SK-N-SH treated with all-trans-retinoic acid at 6 μM for 48 hours (cell line): ENCODE data around the gene FSTL1.

Experiments
- ATAC-seq: fragments of 200-7000 bp; cut with Tn5 transposase; 3 replicates; pipeline ENCODE4 v1.9.1; 2020; ENCODE audit warnings: mild to moderate bottlenecking, moderate library complexity
- ARNTL ChIP-seq: fragments of 450-650 bp; formaldehyde crosslinking; IDR thresholded peaks from 2 replicates; pipeline ENCODE4 v1.5.0; 2020; ENCODE audit warnings: low read depth, mild to moderate bottlenecking, moderate library complexity, borderline replicate concordance
- BACH2 ChIP-seq: fragments of 250-450 bp; sonication (Bioruptor Pico); IDR thresholded peaks from 2 replicates; pipeline ENCODE4 v1.9.0; 2021; ENCODE audit warnings: mild to moderate bottlenecking, borderline replicate concordance
- CSDC2 ChIP-seq: fragments of 250-450 bp; sonication (Bioruptor Pico); IDR thresholded peaks from 2 replicates; pipeline ENCODE4 v1.5.0; 2020; ENCODE audit warnings: mild to moderate bottlenecking, moderate library complexity
- ESRRG ChIP-seq: fragments of 250-450 bp; sonication (Bioruptor Pico); IDR thresholded peaks from 2 replicates; pipeline ENCODE4 v1.6.1; 2021; ENCODE audit warnings: mild to moderate bottlenecking
- GLIS3 ChIP-seq: fragments of 250-450 bp; sonication (Bioruptor Pico); IDR thresholded peaks from 2 replicates; pipeline ENCODE4 v1.5.0; 2020; ENCODE audit warnings: mild to moderate bottlenecking, moderate library complexity
- ISL1 ChIP-seq: fragments of 250-450 bp; sonication (Bioruptor Pico); IDR thresholded peaks from 2 replicates; pipeline ENCODE4 v2.1.2; 2022; ENCODE audit warnings: mild to moderate bottlenecking, moderate library complexity
- OSR1 ChIP-seq: fragments of 250-450 bp; sonication (Bioruptor Pico); IDR thresholded peaks from 2 replicates; pipeline ENCODE4 v1.8.0; 2022; ENCODE audit warnings: moderate library complexity, mild to moderate bottlenecking, inconsistent platforms
- PPARA ChIP-seq: fragments of 250-450 bp; sonication (Bioruptor Pico); IDR thresholded peaks from 2 replicates; pipeline ENCODE4 v1.5.0; 2020; ENCODE audit warnings: mild to moderate bottlenecking, borderline replicate concordance
- RARB ChIP-seq: fragments of 250-450 bp; sonication (Bioruptor Pico); IDR thresholded peaks from 2 replicates; pipeline ENCODE4 v1.8.0; 2021; ENCODE audit warnings: mild to moderate bottlenecking, moderate library complexity
- SNAI2 ChIP-seq: fragments of 250-450 bp; sonication (Bioruptor Pico); IDR thresholded peaks from 2 replicates; pipeline ENCODE4 v1.5.0; 2020; ENCODE audit warnings: mild to moderate bottlenecking, moderate library complexity
- TCF4 ChIP-seq: fragments of 250-450 bp; sonication (Bioruptor Pico); IDR thresholded peaks from 2 replicates; pipeline ENCODE4 v1.8.0; 2021; ENCODE audit warnings: mild to moderate bottlenecking, moderate library complexity, borderline replicate concordance
- TOX ChIP-seq: fragments of 250-450 bp; sonication (Bioruptor Pico); IDR thresholded peaks from 2 replicates; pipeline ENCODE4 v1.8.0; 2021; ENCODE audit warnings: mild to moderate bottlenecking, moderate library complexity, borderline replicate concordance
- ZC3H10 ChIP-seq: fragments of 250-450 bp; sonication (Bioruptor Pico); IDR thresholded peaks from 2 replicates; pipeline ENCODE4 v1.5.1; 2021; ENCODE audit warnings: mild to moderate bottlenecking, moderate library complexity
- ZFP3 ChIP-seq: fragments of 250-450 bp; sonication (Bioruptor Pico); IDR thresholded peaks from 2 replicates; pipeline ENCODE4 v1.5.0; 2020; ENCODE audit warnings: mild to moderate bottlenecking, moderate library complexity
- ZFP30 ChIP-seq: fragments of 450-650 bp; formaldehyde crosslinking; IDR thresholded peaks from 2 replicates; pipeline ENCODE4 v1.5.0; 2022; ENCODE audit warnings: mild to moderate bottlenecking, moderate library complexity
- ZNF565 ChIP-seq: fragments of 450-650 bp; formaldehyde crosslinking; conservative IDR thresholded peaks from 2 replicates; pipeline ENCODE4 v1.5.0; 2020; ENCODE audit warnings: low read depth, mild to moderate bottlenecking, moderate library complexity
- ZNF8 ChIP-seq: fragments of 450-650 bp; formaldehyde crosslinking; IDR thresholded peaks from 2 replicates; pipeline ENCODE4 v1.5.0; 2020; ENCODE audit warnings: mild to moderate bottlenecking, moderate library complexity
- TF ChIP-seq, protein P1 (sequence below): fragments of 250-450 bp; sonication (Bioruptor Pico); IDR thresholded peaks from 2 replicates; pipeline ENCODE4 v1.5.1; 2021; ENCODE audit warnings: mild to moderate bottlenecking, moderate library complexity
- TF ChIP-seq, protein P2 (sequence below): fragments of 250-450 bp; sonication (Bioruptor Pico); IDR thresholded peaks from 2 replicates; pipeline ENCODE4 v1.5.0; 2020; ENCODE audit warnings: mild to moderate bottlenecking, moderate library complexity
- TF ChIP-seq, protein P3 (sequence below): fragments of 250-450 bp; sonication (Bioruptor Pico); IDR thresholded peaks from 2 replicates; pipeline ENCODE4 v1.8.0; 2020; ENCODE audit warnings: mild to moderate bottlenecking, moderate library complexity, borderline replicate concordance
- TF ChIP-seq, protein P4 (sequence below): fragments of 250-450 bp; sonication (Bioruptor Pico); IDR thresholded peaks from 2 replicates; pipeline ENCODE4 v1.5.1; 2020; ENCODE audit warnings: low read depth, mild to moderate bottlenecking, moderate library complexity

FSTL1 gene

DNA sequence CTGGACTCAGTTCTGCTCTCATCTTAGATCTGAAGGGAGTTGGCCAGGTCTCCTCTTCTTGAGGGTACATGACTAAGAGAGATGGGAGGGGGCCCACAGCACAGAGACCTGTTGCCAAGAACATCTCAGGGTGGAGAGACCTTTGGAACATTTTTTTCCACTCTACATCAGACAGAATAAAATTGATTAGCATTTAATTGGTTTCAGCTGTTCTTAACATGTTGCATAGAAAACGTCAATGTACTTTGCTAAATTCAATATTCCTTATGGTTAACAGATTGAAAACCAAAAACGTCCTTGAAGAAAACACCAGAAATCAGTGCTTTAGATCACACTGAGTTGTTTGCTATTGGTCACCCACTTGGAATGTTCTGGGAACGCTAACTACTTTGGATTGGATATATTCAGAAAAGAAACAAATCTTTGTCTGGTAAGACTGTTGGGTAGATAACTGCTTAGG is 36.4 kb upstream of the FSTL1 start:
- ATAC-seq: peak; percentile 91
- TF ChIP-seq TCF4 (CRISPR knock-in tag): peak; percentile 54; the same call in 1 of the 2 replicates
- no peak for TF ChIP-seq GLIS3 (CRISPR knock-in tag)
- TF ChIP-seq, all 23 proteins: peak for 1

DNA sequence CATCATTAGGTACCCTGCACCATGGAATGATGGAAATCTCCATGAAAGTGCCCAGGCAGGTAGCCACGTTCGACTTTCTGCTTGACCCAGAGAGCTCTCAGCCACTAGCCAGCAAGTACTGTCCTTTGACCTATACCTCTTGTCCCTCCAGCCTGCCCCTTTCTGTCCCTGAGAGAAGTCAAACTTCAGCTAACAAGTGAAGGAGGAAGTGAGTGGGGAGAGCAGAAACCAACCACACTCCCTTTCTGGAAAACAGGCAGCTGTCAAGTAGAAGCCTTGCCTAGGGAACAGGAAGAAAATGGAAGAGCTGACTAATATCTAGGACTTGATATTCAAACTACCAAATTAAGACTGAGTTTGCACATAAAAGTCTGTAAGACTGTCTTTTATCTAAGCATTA is 30.3 kb upstream of the FSTL1 start:
- TF ChIP-seq ISL1 (CRISPR knock-in tag): no peak
- no peak for TF ChIP-seq ZFP30 (CRISPR knock-in tag)
- no peak for TF ChIP-seq ZNF8 (CRISPR knock-in tag)
- TF ChIP-seq SNAI2 (CRISPR knock-in tag): no peak
- TF ChIP-seq, protein P1, sequence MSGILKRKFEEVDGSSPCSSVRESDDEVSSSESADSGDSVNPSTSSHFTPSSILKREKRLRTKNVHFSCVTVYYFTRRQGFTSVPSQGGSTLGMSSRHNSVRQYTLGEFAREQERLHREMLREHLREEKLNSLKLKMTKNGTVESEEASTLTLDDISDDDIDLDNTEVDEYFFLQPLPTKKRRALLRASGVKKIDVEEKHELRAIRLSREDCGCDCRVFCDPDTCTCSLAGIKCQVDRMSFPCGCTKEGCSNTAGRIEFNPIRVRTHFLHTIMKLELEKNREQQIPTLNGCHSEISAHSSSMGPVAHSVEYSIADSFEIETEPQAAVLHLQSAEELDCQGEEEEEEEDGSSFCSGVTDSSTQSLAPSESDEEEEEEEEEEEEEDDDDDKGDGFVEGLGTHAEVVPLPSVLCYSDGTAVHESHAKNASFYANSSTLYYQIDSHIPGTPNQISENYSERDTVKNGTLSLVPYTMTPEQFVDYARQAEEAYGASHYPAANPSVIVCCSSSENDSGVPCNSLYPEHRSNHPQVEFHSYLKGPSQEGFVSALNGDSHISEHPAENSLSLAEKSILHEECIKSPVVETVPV (CRISPR knock-in tag): no peak
- TF ChIP-seq ZNF565 (CRISPR knock-in tag): no peak
- TF ChIP-seq, protein P2, sequence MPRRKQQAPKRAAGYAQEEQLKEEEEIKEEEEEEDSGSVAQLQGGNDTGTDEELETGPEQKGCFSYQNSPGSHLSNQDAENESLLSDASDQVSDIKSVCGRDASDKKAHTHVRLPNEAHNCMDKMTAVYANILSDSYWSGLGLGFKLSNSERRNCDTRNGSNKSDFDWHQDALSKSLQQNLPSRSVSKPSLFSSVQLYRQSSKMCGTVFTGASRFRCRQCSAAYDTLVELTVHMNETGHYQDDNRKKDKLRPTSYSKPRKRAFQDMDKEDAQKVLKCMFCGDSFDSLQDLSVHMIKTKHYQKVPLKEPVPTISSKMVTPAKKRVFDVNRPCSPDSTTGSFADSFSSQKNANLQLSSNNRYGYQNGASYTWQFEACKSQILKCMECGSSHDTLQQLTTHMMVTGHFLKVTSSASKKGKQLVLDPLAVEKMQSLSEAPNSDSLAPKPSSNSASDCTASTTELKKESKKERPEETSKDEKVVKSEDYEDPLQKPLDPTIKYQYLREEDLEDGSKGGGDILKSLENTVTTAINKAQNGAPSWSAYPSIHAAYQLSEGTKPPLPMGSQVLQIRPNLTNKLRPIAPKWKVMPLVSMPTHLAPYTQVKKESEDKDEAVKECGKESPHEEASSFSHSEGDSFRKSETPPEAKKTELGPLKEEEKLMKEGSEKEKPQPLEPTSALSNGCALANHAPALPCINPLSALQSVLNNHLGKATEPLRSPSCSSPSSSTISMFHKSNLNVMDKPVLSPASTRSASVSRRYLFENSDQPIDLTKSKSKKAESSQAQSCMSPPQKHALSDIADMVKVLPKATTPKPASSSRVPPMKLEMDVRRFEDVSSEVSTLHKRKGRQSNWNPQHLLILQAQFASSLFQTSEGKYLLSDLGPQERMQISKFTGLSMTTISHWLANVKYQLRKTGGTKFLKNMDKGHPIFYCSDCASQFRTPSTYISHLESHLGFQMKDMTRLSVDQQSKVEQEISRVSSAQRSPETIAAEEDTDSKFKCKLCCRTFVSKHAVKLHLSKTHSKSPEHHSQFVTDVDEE (CRISPR knock-in tag): no peak
- TF ChIP-seq OSR1 (CRISPR knock-in tag): no peak
- TF ChIP-seq TCF4 (CRISPR knock-in tag): no peak
- no peak for TF ChIP-seq ZC3H10 (CRISPR knock-in tag)
- TF ChIP-seq, protein P3, sequence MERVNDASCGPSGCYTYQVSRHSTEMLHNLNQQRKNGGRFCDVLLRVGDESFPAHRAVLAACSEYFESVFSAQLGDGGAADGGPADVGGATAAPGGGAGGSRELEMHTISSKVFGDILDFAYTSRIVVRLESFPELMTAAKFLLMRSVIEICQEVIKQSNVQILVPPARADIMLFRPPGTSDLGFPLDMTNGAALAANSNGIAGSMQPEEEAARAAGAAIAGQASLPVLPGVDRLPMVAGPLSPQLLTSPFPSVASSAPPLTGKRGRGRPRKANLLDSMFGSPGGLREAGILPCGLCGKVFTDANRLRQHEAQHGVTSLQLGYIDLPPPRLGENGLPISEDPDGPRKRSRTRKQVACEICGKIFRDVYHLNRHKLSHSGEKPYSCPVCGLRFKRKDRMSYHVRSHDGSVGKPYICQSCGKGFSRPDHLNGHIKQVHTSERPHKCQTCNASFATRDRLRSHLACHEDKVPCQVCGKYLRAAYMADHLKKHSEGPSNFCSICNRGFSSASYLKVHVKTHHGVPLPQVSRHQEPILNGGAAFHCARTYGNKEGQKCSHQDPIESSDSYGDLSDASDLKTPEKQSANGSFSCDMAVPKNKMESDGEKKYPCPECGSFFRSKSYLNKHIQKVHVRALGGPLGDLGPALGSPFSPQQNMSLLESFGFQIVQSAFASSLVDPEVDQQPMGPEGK (CRISPR knock-in tag): no peak
- no peak for TF ChIP-seq ESRRG (CRISPR knock-in tag)
- no peak for TF ChIP-seq PPARA
- TF ChIP-seq, protein P4, sequence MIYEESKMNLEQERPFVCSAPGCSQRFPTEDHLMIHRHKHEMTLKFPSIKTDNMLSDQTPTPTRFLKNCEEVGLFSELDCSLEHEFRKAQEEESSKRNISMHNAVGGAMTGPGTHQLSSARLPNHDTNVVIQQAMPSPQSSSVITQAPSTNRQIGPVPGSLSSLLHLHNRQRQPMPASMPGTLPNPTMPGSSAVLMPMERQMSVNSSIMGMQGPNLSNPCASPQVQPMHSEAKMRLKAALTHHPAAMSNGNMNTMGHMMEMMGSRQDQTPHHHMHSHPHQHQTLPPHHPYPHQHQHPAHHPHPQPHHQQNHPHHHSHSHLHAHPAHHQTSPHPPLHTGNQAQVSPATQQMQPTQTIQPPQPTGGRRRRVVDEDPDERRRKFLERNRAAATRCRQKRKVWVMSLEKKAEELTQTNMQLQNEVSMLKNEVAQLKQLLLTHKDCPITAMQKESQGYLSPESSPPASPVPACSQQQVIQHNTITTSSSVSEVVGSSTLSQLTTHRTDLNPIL: no peak
- no peak for TF ChIP-seq BACH2
- TF ChIP-seq CSDC2 (CRISPR knock-in tag): no peak
- no peak for TF ChIP-seq ZFP3
- no peak for TF ChIP-seq TOX (CRISPR knock-in tag)
- TF ChIP-seq, all 23 proteins: peak for 0
- ATAC-seq: no peak

DNA sequence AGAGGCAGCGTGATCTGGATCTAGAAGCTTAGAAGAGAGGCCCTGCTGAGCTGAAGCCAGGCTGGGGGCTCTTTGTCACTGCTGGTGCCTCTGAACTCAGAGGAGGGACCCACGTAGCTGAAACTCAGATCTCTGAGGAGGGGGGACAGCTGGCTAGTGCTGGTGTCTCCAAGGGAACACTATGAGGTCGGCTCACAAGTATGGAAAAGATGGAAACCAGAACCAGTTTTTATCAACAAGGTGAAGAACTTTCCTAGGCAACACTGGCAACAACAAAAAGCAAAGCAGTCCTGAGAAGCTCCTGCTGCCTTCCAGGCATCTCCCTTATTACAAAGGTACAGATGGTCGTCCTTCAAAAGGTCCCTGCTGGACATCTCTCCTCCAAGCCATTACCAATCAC is 27.0 kb upstream of the FSTL1 start:
- ATAC-seq: peak; percentile 17; the same call in 2 of the 3 replicates
- TF ChIP-seq ISL1 (CRISPR knock-in tag) (no peak), ARNTL (no peak), PPARA (no peak), ZFP3 (no peak), ESRRG (CRISPR knock-in tag) (no peak)

DNA sequence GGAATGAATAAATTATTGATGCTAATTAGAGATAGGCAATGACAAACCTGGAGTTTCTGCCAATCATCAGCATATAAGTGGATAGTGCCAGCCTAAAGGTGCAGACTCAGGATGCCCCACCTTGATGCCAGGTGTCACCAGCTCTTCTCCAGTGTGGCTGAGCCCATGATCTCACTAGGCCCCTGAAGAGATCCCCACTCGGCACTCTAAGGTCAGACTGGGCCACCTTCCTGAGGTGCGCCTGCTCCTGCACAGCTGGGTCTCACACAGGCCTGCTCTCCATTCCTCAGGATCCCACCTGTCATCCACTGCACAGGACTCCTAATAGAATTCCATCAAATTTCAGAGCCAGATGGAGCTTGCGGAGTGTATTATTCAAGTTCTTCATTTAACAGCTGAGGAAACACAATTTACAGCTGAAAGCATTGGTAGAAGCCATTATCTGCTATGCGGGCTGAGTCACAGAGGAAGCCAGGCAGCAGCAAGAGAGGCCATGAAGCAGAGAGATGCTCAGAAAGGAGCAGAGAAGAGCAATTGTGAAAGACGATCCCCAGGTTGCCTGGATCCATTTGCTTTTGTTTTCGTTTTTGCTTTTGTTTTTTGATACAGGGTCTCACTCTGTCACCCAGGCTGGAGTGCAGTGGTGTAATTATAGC is 25.1 kb upstream of the FSTL1 start:
- ATAC-seq: no peak
- TF ChIP-seq ZFP30 (CRISPR knock-in tag): no peak
- no peak for TF ChIP-seq ESRRG (CRISPR knock-in tag)
- TF ChIP-seq ISL1 (CRISPR knock-in tag): no peak
- TF ChIP-seq RARB (CRISPR knock-in tag): no peak
- TF ChIP-seq, protein P3 (CRISPR knock-in tag): no peak
- TF ChIP-seq BACH2: no peak
- TF ChIP-seq, protein P2 (CRISPR knock-in tag): no peak
- TF ChIP-seq ZC3H10 (CRISPR knock-in tag): no peak
